PC-3 (cell line): ENCODE measurements around the gene KEL. TPM values are rescaled to one million over a fixed set of nuclear protein-coding genes. Genes with fewer than 3 reads are reported as not detected.

Experiments
- ATAC-seq: fragments of 200-7000 bp; cut with Tn5 transposase; 2 replicates; pipeline ENCODE4 v1.9.1; 2020; ENCODE audit warnings: mild to moderate bottlenecking, moderate library complexity
- BruUV-seq: library from RNA; stranded (reverse); fragments of 400-500 nt; replicated peaks from 2 replicates; lab custom pipeline; 2021; lab: Mats Ljungman, UMichigan
- CTCF ChIA-PET: fragments of 300-600 bp; sonication (Branson Sonifier 250); formaldehyde crosslinking; loops from one replicate; lab custom pipeline; 2022; ENCODE audit warnings: antibody characterized with exemption; lab: Charles Lee
- POLR2A ChIA-PET: fragments of 300-600 bp; sonication (Branson Sonifier 250); formaldehyde crosslinking; loops from one replicate; lab custom pipeline; 2022; ENCODE audit warnings: antibody characterized with exemption; ENCODE audit not compliant: unreplicated experiment; lab: Charles Lee
- DNase-seq: peaks from one replicate; pipeline ENCODE4 v3.0.0-alpha.2; 2015
- H2AFZ ChIP-seq: fragments of 300-600 bp; sonication (generic); 2 replicates; pipeline ENCODE4 v1.6.0; 2016; ENCODE audit warnings: antibody characterized with exemption, low read length
- H3F3A ChIP-seq: fragments of 300-600 bp; sonication (generic); one replicate; pipeline ENCODE4 v1.6.0; 2017; ENCODE audit warnings: antibody characterized with exemption, low read length, control low read depth, mild to moderate bottlenecking; ENCODE audit not compliant: unreplicated experiment
- H3K27ac ChIP-seq: fragments of 300-600 bp; sonication (generic); 2 replicates; pipeline ENCODE4 v1.5.1; 2016; ENCODE audit warnings: mild to moderate bottlenecking, low read length
- H3K27me3 ChIP-seq: fragments of 300-600 bp; sonication (generic); 2 replicates; pipeline ENCODE4 v1.6.1; 2016; ENCODE audit warnings: low read length, mixed read lengths
- H3K36me3 ChIP-seq: fragments of 300-600 bp; sonication (generic); 2 replicates; pipeline ENCODE4 v1.6.1; 2016; ENCODE audit warnings: low read depth, mixed run types, low read length, mixed read lengths
- H3K4me1 ChIP-seq: fragments of 300-600 bp; sonication (generic); 2 replicates; pipeline ENCODE4 v1.5.1; 2016; ENCODE audit warnings: low read length; ENCODE audit not compliant: insufficient read depth
- H3K4me2 ChIP-seq: fragments of 300-600 bp; sonication (generic); 2 replicates; pipeline ENCODE4 v1.6.0; 2016; ENCODE audit warnings: low read length
- H3K4me3 ChIP-seq: fragments of 300-600 bp; sonication (generic); 2 replicates; pipeline ENCODE4 v1.5.1; 2016; ENCODE audit warnings: mild to moderate bottlenecking, low read length, mixed read lengths
- H3K79me2 ChIP-seq: fragments of 300-600 bp; sonication (generic); 2 replicates; pipeline ENCODE4 v1.6.1; 2017; ENCODE audit warnings: low read length, mixed read lengths
- H3K9ac ChIP-seq: fragments of 300-600 bp; sonication (generic); 2 replicates; pipeline ENCODE4 v1.6.0; 2016; ENCODE audit warnings: mild to moderate bottlenecking, low read length
- H3K9me2 ChIP-seq: fragments of 300-600 bp; sonication (generic); replicated peaks from 2 replicates; pipeline ENCODE4 v1.6.1; 2016; ENCODE audit warnings: mixed run types, low read length, mixed read lengths
- H3K9me3 ChIP-seq: fragments of 300-600 bp; sonication (generic); 2 replicates; pipeline ENCODE4 v1.6.1; 2016; ENCODE audit warnings: low read length, mixed read lengths
- H4K20me1 ChIP-seq: fragments of 300-600 bp; sonication (generic); 2 replicates; pipeline ENCODE4 v1.6.1; 2016; ENCODE audit warnings: low read length, mixed read lengths
- CTCF ChIP-seq: fragments of 300-600 bp; sonication (generic); conservative IDR thresholded peaks from 2 replicates; pipeline ENCODE4 v1.5.1; 2017; ENCODE audit warnings: antibody characterized with exemption, low read depth, mild to moderate bottlenecking, low read length
- EZH2 ChIP-seq: fragments of 300-600 bp; sonication (generic); IDR thresholded peaks from one replicate; pipeline ENCODE4 v1.6.1; 2017; ENCODE audit warnings: antibody characterized with exemption, mild to moderate bottlenecking, low read length; ENCODE audit not compliant: unreplicated experiment
- EZH2phosphoT487 ChIP-seq: fragments of 300-600 bp; sonication (generic); IDR thresholded peaks from 2 replicates; pipeline ENCODE4 v1.6.1; 2018; ENCODE audit warnings: mild to moderate bottlenecking, antibody characterized with exemption, low read length, borderline replicate concordance
- intact Hi-C: fragments of 100-400 bp; cut with micrococcal nuclease; formaldehyde crosslinking; loops from 2 replicates; pipeline ENCODE4 v1.9.0; 2023
- total RNA-seq: library from RNA; depleted of rRNA; stranded (reverse); fragments of >200 nt; gene quantifications from 2 replicates; pipeline ENCODE4 v1.2.3, GENCODE V29; 2014

The KEL gene
- total RNA-seq, 1 experiment from 2014 or later = 0.18 TPM

GRCh38 chr7:142925413-142925812, 36.8 kb downstream of the KEL start:
- peaks cover 46% of the 10 kb centered on the region for H3K27me3 ChIP-seq
- H3K4me2 ChIP-seq = no peak overlapping the region
- no peak overlapping the region for H3K9ac ChIP-seq
- no peak for ATAC-seq
- H3K9me3 ChIP-seq = no peaks in the 10 kb centered on the region
- no peaks in the 10 kb centered on the region for H3K36me3 ChIP-seq
- H4K20me1 ChIP-seq = no peaks in the 10 kb centered on the region
- no peaks in the 10 kb centered on the region for H3F3A ChIP-seq
- H3K79me2 ChIP-seq = no peaks in the 10 kb centered on the region
- intact Hi-C loops = no loop called here
- H3K27ac ChIP-seq = no peak overlapping the region
- no TSS peak for BruUV-seq
- TF ChIP-seq EZH2phosphoT487 (no peak), EZH2 (no peak), CTCF (peak; percentile 30; the same call in 1 of the 2 replicates)
- POLR2A ChIA-PET = no interaction called here
- no peak for DNase-seq
- H3K4me1 ChIP-seq = no peaks in the 10 kb centered on the region
- no peaks in the 10 kb centered on the region for H3K9me2 ChIP-seq
- CTCF ChIA-PET = no interaction called here
- H3K4me3 ChIP-seq = no peak overlapping the region
- no peak overlapping the region for H2AFZ ChIP-seq

- Histone ChIP-seq H3K4me3 (no peak overlapping the region), H3K36me3 (no peaks in the 10 kb centered on the region), H3F3A (no peaks in the 10 kb centered on the region), H3K27ac (no peak overlapping the region), H3K4me1 (no peaks in the 10 kb centered on the region), H3K79me2 (no peaks in the 10 kb centered on the region), H3K27me3 (peaks cover 59% of the 10 kb centered on the region), H2AFZ (no peak overlapping the region), H3K4me2 (no peak overlapping the region), H3K9me2 (no peaks in the 10 kb centered on the region), H3K9me3 (no peaks in the 10 kb centered on the region), H4K20me1 (no peaks in the 10 kb centered on the region), H3K9ac (no peak overlapping the region)
- TF ChIP-seq EZH2phosphoT487 (no peak), EZH2 (no peak), CTCF (no peak)
- ATAC-seq = no peak
- BruUV-seq = no TSS peak
- intact Hi-C loops = no loop called here
- ChIA-PET CTCF (no interaction called here), POLR2A (no interaction called here)
- no peak for DNase-seq
Measured at GRCh38 chr7:142923391-142923790, 38.8 kb downstream of the KEL start.

- ATAC-seq (no peak), DNase-seq (no peak)
- H4K20me1 ChIP-seq = no peaks in the 10 kb centered on the region
- BruUV-seq = no TSS peak
- H3K9me3 ChIP-seq = no peaks in the 10 kb centered on the region
- no peak for TF ChIP-seq EZH2phosphoT487
- TF ChIP-seq EZH2 = no peak
- no peak for TF ChIP-seq CTCF
- no peaks in the 10 kb centered on the region for H3K79me2 ChIP-seq
- no peak overlapping the region for H3K4me3 ChIP-seq
- no peak overlapping the region for H3K9ac ChIP-seq
- H3F3A ChIP-seq = no peaks in the 10 kb centered on the region
- no peak overlapping the region for H2AFZ ChIP-seq
- H3K4me1 ChIP-seq = no peaks in the 10 kb centered on the region
- no peaks in the 10 kb centered on the region for H3K9me2 ChIP-seq
- no peaks in the 10 kb centered on the region for H3K36me3 ChIP-seq
- H3K27me3 ChIP-seq = peaks cover 75% of the 10 kb centered on the region
- no peak overlapping the region for H3K4me2 ChIP-seq
- intact Hi-C loops = no loop called here
- ChIA-PET POLR2A (no interaction called here), CTCF (no interaction called here)
- no peak overlapping the region for H3K27ac ChIP-seq
Measured at GRCh38 chr7:142919656-142920055, 42.5 kb downstream of the KEL start.
